Measurements from ENCODE around the gene SLC9A5. TPM values are rescaled to one million over a fixed set of nuclear protein-coding genes. Genes with fewer than 3 reads are reported as not detected.
A peak's percentile ranks its signal among the peaks of the same experiment; 100 is the strongest.

SLC9A5 gene
- total RNA-seq, 1 experiment from 2014 or later: 5.6 TPM

GRCh38 chr16:67243481-67243880 is 5.3 kb upstream of the SLC9A5 start:
- H3K27me3 ChIP-seq (ENCODE audit: insufficient read depth, low read length): no peaks in the 10 kb centered on the region
- ATAC-seq (no peak), DNase-seq (ENCODE audit: low read depth, low spot score) (no peak)
- peaks cover 3 to 12% of the 10 kb centered on the region in 2 experiments; a peak in 3 of 4 replicates for H3K36me3 ChIP-seq (ENCODE audit: control insufficient read depth in 1 of 2, insufficient read depth in 2 of 2, low read length in 2 of 2)
- no peaks in the 10 kb centered on the region for H4K20me1 ChIP-seq (ENCODE audit: insufficient read depth)
- no TSS peak for BruUV-seq (replicated peaks)
- H3K9me2 ChIP-seq (ENCODE audit: insufficient read depth): no peaks in the 10 kb centered on the region
- peak overlapping the region; percentile 87 for H3K9ac ChIP-seq (ENCODE audit: low read length)
- TF ChIP-seq FOSL1 (IDR thresholded peaks at IDR 0.05; ENCODE audit: low read depth) (no peak), ZNF274 (IDR thresholded peaks at IDR 0.05; ENCODE audit: low read depth, low read length) (no peak), ELF1 (IDR thresholded peaks at IDR 0.05; ENCODE audit: borderline replicate concordance, low read depth) (no peak), ZFX (IDR thresholded peaks at IDR 0.05) (no peak), POLR2AphosphoS5 (IDR thresholded peaks at IDR 0.05; ENCODE audit: low read depth, low read length) (no peak), REST (IDR thresholded peaks at IDR 0.05; ENCODE audit: low read depth) (no peak), CEBPB (IDR thresholded peaks at IDR 0.05; ENCODE audit: low read depth) (no peak), TCF7L2 (IDR thresholded peaks at IDR 0.05; ENCODE audit: borderline replicate concordance, extremely low read depth, insufficient read depth, insufficient read length) (no peak), SP1 (IDR thresholded peaks at IDR 0.05; ENCODE audit: low read depth) (no peak), EZH2phosphoT487 (IDR thresholded peaks at IDR 0.05; ENCODE audit: borderline replicate concordance) (no peak), SRF (IDR thresholded peaks at IDR 0.05; ENCODE audit: low read depth) (no peak)
- ChIA-PET POLR2A (interaction anchor here (0.5 to 1.1 kb wide), 2 partner anchors 10 to 107 kb away, joined by 3 to 7 read pairs; no protein-coding TSS in a partner anchor), RAD21 (ENCODE audit: low non-redundant PET in 1 of 2, low total read pairs in 2 of 2, uncharacterized antibody in 2 of 2, unreplicated experiment in 2 of 2) (interaction anchor here in 1 of 2 experiments (0.6 kb wide), 1 partner anchor 110 kb away, joined by 3 read pairs; no protein-coding TSS in a partner anchor), CTCF (interaction anchor here (1.4 to 1.7 kb wide), 2 partner anchors 43 to 185 kb away, joined by 3 to 7 read pairs; no protein-coding TSS in a partner anchor)
- H3K9me3 ChIP-seq (ENCODE audit: control insufficient read depth in 1 of 2, insufficient read depth in 1 of 2, low read depth in 1 of 2, low read length in 2 of 2): no peaks in the 10 kb centered on the region
- H3K79me2 ChIP-seq (ENCODE audit: insufficient read depth, low read length): peaks cover 71% of the 10 kb centered on the region
- H3K4me1 ChIP-seq (ENCODE audit: control insufficient read depth in 1 of 2, insufficient read depth in 2 of 2, low read length in 2 of 2): peaks cover 56 to 78% of the 10 kb centered on the region in 2 experiments
- H3K4me3 ChIP-seq (replicated peaks in 1 of 2; ENCODE audit: low read depth in 1 of 2, low read length in 2 of 2): no peak overlapping the region
- H3K4me2 ChIP-seq (ENCODE audit: low read length): peak overlapping the region; percentile 94
- H2AFZ ChIP-seq (ENCODE audit: low read depth, low read length, poor library complexity, severe bottlenecking): no peak overlapping the region
- intact Hi-C loops (cut with micrococcal nuclease): no loop called here
- peak overlapping the region; percentile 92 for H3K27ac ChIP-seq (ENCODE audit: low read depth, low read length)

Data from HCT116 (cell line).